ENCODE results near the gene PDE8B.

The PDE8B gene

GRCh38 chr5:77295863-77296378 lies 85.4 kb downstream of the PDE8B start:
- no peak for DNase-seq

- DNase-seq: no peak
Observed at GRCh38 chr5:77298146-77298545, 87.7 kb downstream of the PDE8B start.

- DNase-seq: no peak
Observed at GRCh38 chr5:77300451-77300850, 90.0 kb downstream of the PDE8B start.

GRCh38 chr5:77301447-77301883 lies 91.0 kb downstream of the PDE8B start:
- no peak for DNase-seq

GRCh38 chr5:77302247-77302646 lies 91.8 kb downstream of the PDE8B start:
- DNase-seq: no peak

GRCh38 chr5:77302653-77303052 lies 92.2 kb downstream of the PDE8B start:
- no peak for DNase-seq

GRCh38 chr5:77304388-77304787 lies 93.9 kb downstream of the PDE8B start:
- no peak for DNase-seq

- no peak for DNase-seq
Observed at GRCh38 chr5:77305222-77305846, 94.9 kb downstream of the PDE8B start.

- DNase-seq: no peak
Observed at GRCh38 chr5:77305956-77306355, 95.5 kb downstream of the PDE8B start.

GRCh38 chr5:77306531-77306930 lies 96.1 kb downstream of the PDE8B start:
- no peak for DNase-seq

- no peak for DNase-seq
Observed at GRCh38 chr5:77308154-77308960, 97.9 kb downstream of the PDE8B start.

- no peak for DNase-seq
Observed at GRCh38 chr5:77309140-77309539, 98.7 kb downstream of the PDE8B start.

GRCh38 chr5:77310494-77311213 lies 100.2 kb downstream of the PDE8B start:
- DNase-seq: no peak

- DNase-seq: no peak
Observed at GRCh38 chr5:77311214-77311571, 100.7 kb downstream of the PDE8B start.

- DNase-seq: no peak
Observed at GRCh38 chr5:77312413-77312812, 101.9 kb downstream of the PDE8B start.

GRCh38 chr5:77316871-77317661 lies 106.6 kb downstream of the PDE8B start:
- DNase-seq: no peak

- DNase-seq: no peak
Observed at GRCh38 chr5:77318060-77318459, 107.6 kb downstream of the PDE8B start.

GRCh38 chr5:77319117-77319804 lies 108.8 kb downstream of the PDE8B start:
- DNase-seq: no peak

- DNase-seq: no peak
Observed at GRCh38 chr5:77321793-77322394, 111.4 kb downstream of the PDE8B start.

- DNase-seq: no peak
Observed at GRCh38 chr5:77322406-77322805, 111.9 kb downstream of the PDE8B start.

- DNase-seq: no peak
Observed at GRCh38 chr5:77325921-77326541, 115.6 kb downstream of the PDE8B start.

Data from activated naive CD4-positive, alpha-beta T cell treated with Interleukin-2 at 50 U/mL for 16 hours (primary cell).